LNCaP clone FGC (cell line): ENCODE results near the gene RAB26.

ENCODE experiments used
- DNase-seq: peaks from one replicate; pipeline ENCODE4 v3.0.0-alpha.2; 2011; ENCODE audit warnings: low read depth
- H3K4me3 ChIP-seq: 2 replicates; pipeline ENCODE4 v1.5.1; 2011; ENCODE audit warnings: mild to moderate bottlenecking, low read depth, low read length, control low read depth
- TF ChIP-seq, protein P1 (sequence below): IDR thresholded peaks from 2 replicates; pipeline ENCODE4 v1.5.1; 2012; ENCODE audit warnings: mild to moderate bottlenecking; ENCODE audit not compliant: control insufficient read depth, insufficient read depth; ENCODE audit errors: extremely low read depth

RAB26 gene

DNA sequence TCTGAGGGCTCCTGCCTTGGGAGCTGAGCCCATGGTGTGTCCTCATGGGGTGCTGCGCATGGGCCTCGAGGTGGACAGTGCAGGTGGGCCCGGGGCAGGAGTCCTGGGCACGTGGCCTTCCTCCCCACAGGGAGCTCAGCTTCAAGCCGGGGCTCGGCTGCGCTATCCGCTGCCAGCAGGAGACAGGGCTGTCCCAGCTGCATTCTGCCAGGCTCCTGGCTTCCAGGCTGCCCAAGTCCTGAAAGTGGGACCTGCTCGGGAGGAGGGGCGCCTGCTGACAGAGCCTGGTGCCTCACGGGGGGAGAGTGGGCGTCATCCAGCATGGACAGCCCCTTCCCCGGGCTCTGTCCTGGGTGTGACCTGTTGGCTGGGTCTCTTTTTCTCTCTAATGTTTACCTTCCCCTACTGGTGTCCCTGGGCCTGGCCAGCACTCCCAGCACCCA, 14.3 kb downstream of the RAB26 start:
- DNase-seq = no peak
- no peak overlapping the region for H3K4me3 ChIP-seq
- TF ChIP-seq, protein P1, sequence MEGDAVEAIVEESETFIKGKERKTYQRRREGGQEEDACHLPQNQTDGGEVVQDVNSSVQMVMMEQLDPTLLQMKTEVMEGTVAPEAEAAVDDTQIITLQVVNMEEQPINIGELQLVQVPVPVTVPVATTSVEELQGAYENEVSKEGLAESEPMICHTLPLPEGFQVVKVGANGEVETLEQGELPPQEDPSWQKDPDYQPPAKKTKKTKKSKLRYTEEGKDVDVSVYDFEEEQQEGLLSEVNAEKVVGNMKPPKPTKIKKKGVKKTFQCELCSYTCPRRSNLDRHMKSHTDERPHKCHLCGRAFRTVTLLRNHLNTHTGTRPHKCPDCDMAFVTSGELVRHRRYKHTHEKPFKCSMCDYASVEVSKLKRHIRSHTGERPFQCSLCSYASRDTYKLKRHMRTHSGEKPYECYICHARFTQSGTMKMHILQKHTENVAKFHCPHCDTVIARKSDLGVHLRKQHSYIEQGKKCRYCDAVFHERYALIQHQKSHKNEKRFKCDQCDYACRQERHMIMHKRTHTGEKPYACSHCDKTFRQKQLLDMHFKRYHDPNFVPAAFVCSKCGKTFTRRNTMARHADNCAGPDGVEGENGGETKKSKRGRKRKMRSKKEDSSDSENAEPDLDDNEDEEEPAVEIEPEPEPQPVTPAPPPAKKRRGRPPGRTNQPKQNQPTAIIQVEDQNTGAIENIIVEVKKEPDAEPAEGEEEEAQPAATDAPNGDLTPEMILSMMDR = no peak

GRCh38 chr16:2163211-2163881, 14.9 kb downstream of the RAB26 start:
- TF ChIP-seq, protein P1 = no peak
- DNase-seq = no peak
- H3K4me3 ChIP-seq = no peak overlapping the region

DNA sequence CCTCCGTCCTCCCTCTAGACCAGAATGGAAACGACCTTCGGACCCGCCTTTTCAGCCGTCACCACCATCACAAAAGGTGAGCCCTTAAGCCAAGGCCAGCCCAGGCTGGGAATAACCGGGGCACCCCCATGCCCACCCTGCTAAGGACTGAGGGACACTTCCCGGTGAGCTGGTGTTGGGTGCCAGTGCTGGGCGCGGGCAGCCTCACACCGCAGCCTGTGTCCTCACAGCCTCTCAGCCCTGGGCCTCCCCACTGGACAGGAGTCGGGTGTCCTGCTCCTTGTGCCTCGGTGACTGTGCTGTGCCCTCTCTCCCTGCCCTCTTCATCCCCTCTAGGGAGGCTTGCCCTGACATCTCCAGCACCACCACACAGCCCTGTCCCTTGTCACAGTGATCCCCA, 17.4 kb downstream of the RAB26 start:
- TF ChIP-seq, protein P1 = no peak
- no peak for DNase-seq
- no peak overlapping the region for H3K4me3 ChIP-seq

- no peak for DNase-seq
- TF ChIP-seq, protein P1 = no peak
- H3K4me3 ChIP-seq = no peak overlapping the region
Observed at GRCh38 chr16:2166263-2167067, 18.0 kb downstream of the RAB26 start.

GRCh38 chr16:2167068-2167638, 18.7 kb downstream of the RAB26 start:
- TF ChIP-seq, protein P1 = no peak
- DNase-seq = no peak
- no peak overlapping the region for H3K4me3 ChIP-seq

- TF ChIP-seq, protein P1 = no peak
- no peak for DNase-seq
- H3K4me3 ChIP-seq = no peak overlapping the region
Observed at GRCh38 chr16:2170080-2170479, 21.7 kb downstream of the RAB26 start.
